CD14-positive monocyte (primary cell): ENCODE data around the gene GPR142. TPM values are rescaled to one million over a fixed set of nuclear protein-coding genes. Genes with fewer than 3 reads are reported as not detected.

Experiments used
- DNase-seq, 3 donors: peaks; one replicate each; pipeline ENCODE4 v3.0.0-alpha.2; 2011 to 2022
- H2AFZ ChIP-seq: 2 replicates; pipeline ENCODE4 v1.6.0; 2012; ENCODE audit warnings: mild to moderate bottlenecking, low read depth, low read length, inconsistent platforms; ENCODE audit not compliant: insufficient read depth, poor library complexity, severe bottlenecking
- H3K27ac ChIP-seq, 2 donors: 1 replicate in 1 of 2; 2 replicates in 1 of 2; pipeline ENCODE4 v1.5.1; 2012 to 2013; ENCODE audit warnings: low read length in 2 of 2, control low read depth in 1 of 2, inconsistent platforms in 1 of 2, low read depth in 1 of 2, mild to moderate bottlenecking in 1 of 2
- H3K27me3 ChIP-seq, 2 donors: one replicate each; pipeline versions ENCODE4 v1.6.0 to v1.6.1; 2011 to 2013; ENCODE audit warnings: low read length in 2 of 2; ENCODE audit not compliant: control insufficient read depth in 2 of 2, insufficient read depth in 2 of 2
- H3K36me3 ChIP-seq, 2 donors: replicated peaks in 1 of 2; 1 replicate in 1 of 2; 2 replicates in 1 of 2; pipeline versions ENCODE4 v1.5.1 to v1.6.1; 2012 to 2013; ENCODE audit warnings: low read length in 2 of 2, control low read depth in 1 of 2, inconsistent platforms in 1 of 2, mild to moderate bottlenecking in 1 of 2; ENCODE audit not compliant: insufficient read depth in 2 of 2, control insufficient read depth in 1 of 2
- H3K4me1 ChIP-seq, 2 donors: 1 replicate in 1 of 2; 2 replicates in 1 of 2; pipeline versions ENCODE4 v1.5.1 to v1.6.1; 2012 to 2013; ENCODE audit warnings: low read length in 2 of 2, control low read depth in 1 of 2, inconsistent platforms in 1 of 2, mild to moderate bottlenecking in 1 of 2, moderate library complexity in 1 of 2; ENCODE audit not compliant: insufficient read depth in 2 of 2, control insufficient read depth in 1 of 2
- H3K4me2 ChIP-seq: replicated peaks from 2 replicates; pipeline ENCODE3; 2012; ENCODE audit warnings: low read length, moderate library complexity, mild to moderate bottlenecking; ENCODE audit not compliant: poor library complexity, severe bottlenecking; ENCODE audit errors: extremely low read depth
- H3K4me3 ChIP-seq, 3 experiments: fragments of 200-600 bp in 1 of 3; sonication (generic) in 1 of 3; replicated peaks in 1 of 3; 1 replicate in 2 of 3; 2 replicates in 1 of 3; pipeline ENCODE4 v1.5.1; 2011 to 2013; ENCODE audit warnings: low read length in 3 of 3, mild to moderate bottlenecking in 3 of 3, control low read depth in 2 of 3, low read depth in 2 of 3, inconsistent platforms in 1 of 3, moderate library complexity in 1 of 3
- H3K79me2 ChIP-seq: 2 replicates; pipeline ENCODE4 v1.6.0; 2012; ENCODE audit warnings: mild to moderate bottlenecking, control low read depth, inconsistent platforms, low read length, moderate library complexity; ENCODE audit not compliant: insufficient read depth
- H3K9ac ChIP-seq: 2 replicates; pipeline ENCODE4 v1.6.0; 2017; ENCODE audit warnings: low read length, mild to moderate bottlenecking; ENCODE audit not compliant: insufficient read depth, poor library complexity, severe bottlenecking
- H3K9me3 ChIP-seq, 2 donors: replicated peaks in 1 of 2; 1 replicate in 1 of 2; 2 replicates in 1 of 2; pipeline versions ENCODE4 v1.5.1 to v1.6.1; 2012 to 2013; ENCODE audit warnings: low read length in 2 of 2, control low read depth in 1 of 2; ENCODE audit not compliant: control insufficient read depth in 1 of 2, insufficient read depth in 1 of 2
- H4K20me1 ChIP-seq: 2 replicates; pipeline ENCODE4 v1.6.0; 2012; ENCODE audit warnings: mild to moderate bottlenecking, low read length, control low read depth, moderate library complexity; ENCODE audit not compliant: insufficient read depth
- H3K27ac Mint-ChIP-seq, 7 donors: one replicate each; pipeline ENCODE4 v1.8.0; 2020; ENCODE audit warnings: mild to moderate bottlenecking in 7 of 7, mixed read lengths in 7 of 7, moderate library complexity in 6 of 7, inconsistent platforms in 2 of 7
- H3K27me3 Mint-ChIP-seq, 3 donors: one replicate each; pipeline ENCODE4 v1.8.0; 2021 to 2022; ENCODE audit warnings: low read depth in 3 of 3, mild to moderate bottlenecking in 3 of 3, mixed read lengths in 3 of 3, moderate library complexity in 3 of 3, inconsistent platforms in 1 of 3
- H3K36me3 Mint-ChIP-seq, 2 donors: one replicate each; pipeline ENCODE4 v1.8.0; 2020; ENCODE audit warnings: mixed read lengths in 2 of 2, inconsistent platforms in 1 of 2, mild to moderate bottlenecking in 1 of 2
- H3K4me1 Mint-ChIP-seq: one replicate; pipeline ENCODE4 v1.8.0; 2020; ENCODE audit warnings: mild to moderate bottlenecking, mixed read lengths
- H3K4me3 Mint-ChIP-seq, 2 donors: one replicate each; pipeline ENCODE4 v1.8.0; 2020; ENCODE audit warnings: mild to moderate bottlenecking in 2 of 2, mixed read lengths in 2 of 2, moderate library complexity in 1 of 2
- H3K9me3 Mint-ChIP-seq, 7 donors: one replicate each; pipeline ENCODE4 v1.8.0; 2020 to 2022; ENCODE audit warnings: mixed read lengths in 7 of 7, mild to moderate bottlenecking in 6 of 7, moderate library complexity in 6 of 7, inconsistent platforms in 2 of 7
- CTCF ChIP-seq: fragments of 200-600 bp; IDR thresholded peaks from one replicate; pipeline ENCODE4 v1.8.0; 2022; ENCODE audit warnings: antibody characterized with exemption, mild to moderate bottlenecking
- WGBS: methylation state at CpG from one replicate; pipeline ENCODE4 v1.1.5; 2013; ENCODE audit warnings: missing lambda C conversion rate; ENCODE audit not compliant: insufficient coverage; 5-methylcytosine and 5-hydroxymethylcytosine counted together
- intact Hi-C, 2 donors: fragments of 100-400 bp; cut with micrococcal nuclease; formaldehyde crosslinking; loops; one replicate each; pipeline versions ENCODE4 v1.15.0 to v1.15.1; 2023
- polyA plus RNA-seq, 3 donors: library from polyadenylated mRNA; depleted of rRNA in 1 of 3; unstranded in 2 of 3; stranded (reverse) in 1 of 3; fragments of 300-500 nt in 2 of 3; fragments of >200 nt in 1 of 3; fragmentation: Illumina TruSeq in 2 of 3; gene quantifications; 1 replicate in 2 of 3; 2 replicates in 1 of 3; pipeline ENCODE4 v1.2.3, GENCODE V29; 2012 to 2021

The GPR142 gene
- polyA plus RNA-seq, 3 donors: not detected

GRCh38 chr17:74344658-74345057, 22.6 kb upstream of the GPR142 start:
- H3K9me3 Mint-ChIP-seq: peaks cover 0 to 2% (median 0%) of the 10 kb centered on the region in 7 donors
- no peak for TF ChIP-seq CTCF
- no peak overlapping the region for H3K27ac Mint-ChIP-seq
- H3K36me3 Mint-ChIP-seq: no peaks in the 10 kb centered on the region
- Histone ChIP-seq H3K36me3 (no peaks in the 10 kb centered on the region), H3K27ac (no peak overlapping the region), H3K79me2 (no peaks in the 10 kb centered on the region), H3K4me3 (no peak overlapping the region), H2AFZ (no peak overlapping the region), H3K27me3 (peaks cover 0 to 3% of the 10 kb centered on the region in 2 donors), H3K4me2 (no peak overlapping the region), H4K20me1 (no peaks in the 10 kb centered on the region), H3K4me1 (no peaks in the 10 kb centered on the region), H3K9me3 (no peaks in the 10 kb centered on the region), H3K9ac (no peak overlapping the region)
- 95% methylated on average over 20 of the region's 21 CpGs for WGBS
- no peak for DNase-seq
- intact Hi-C loops: no loop called here
- peaks cover 5 to 12% (median 11%) of the 10 kb centered on the region in 3 donors for H3K27me3 Mint-ChIP-seq
- H3K4me1 Mint-ChIP-seq: no peaks in the 10 kb centered on the region
- H3K4me3 Mint-ChIP-seq: no peak overlapping the region

- Mint-ChIP-seq H3K4me1 (no peaks in the 10 kb centered on the region), H3K9me3 (peaks cover 0 to 2% (median 0%) of the 10 kb centered on the region in 7 donors), H3K36me3 (no peaks in the 10 kb centered on the region), H3K27me3 (peaks cover 11 to 20% (median 15%) of the 10 kb centered on the region in 3 donors), H3K27ac (no peak overlapping the region), H3K4me3 (no peak overlapping the region)
- Histone ChIP-seq H2AFZ (no peak overlapping the region), H3K4me1 (no peaks in the 10 kb centered on the region), H4K20me1 (no peaks in the 10 kb centered on the region), H3K79me2 (no peaks in the 10 kb centered on the region), H3K4me2 (no peak overlapping the region), H3K27me3 (peaks cover 0 to 7% of the 10 kb centered on the region in 2 donors), H3K27ac (no peak overlapping the region), H3K9ac (no peak overlapping the region), H3K9me3 (no peaks in the 10 kb centered on the region), H3K4me3 (no peak overlapping the region), H3K36me3 (no peaks in the 10 kb centered on the region)
- 91% methylated on average over 9 of the region's 13 CpGs for WGBS
- DNase-seq: no peak
- intact Hi-C loops: no loop called here
- TF ChIP-seq CTCF: no peak
Observed at GRCh38 chr17:74345433-74346241, 21.7 kb upstream of the GPR142 start.
